Keratinocyte (primary cell): ENCODE measurements around the gene REELD1. TPM values are rescaled to one million over a fixed set of nuclear protein-coding genes. Genes with fewer than 3 reads are reported as not detected.

Source experiments
- DNase-seq: peaks from one replicate; pipeline ENCODE4 v3.0.0-alpha.2; 2011; ENCODE audit warnings: low read depth, missing footprints, low spot score
- FAIRE-seq: peaks from 2 replicates; lab custom pipeline; 2011; peaks lifted over from hg19 to GRCh38; lab: Jason Lieb, UNC
- H2AFZ ChIP-seq: 2 replicates; pipeline ENCODE4 v1.6.0; 2012; ENCODE audit warnings: low read length, control low read depth, inconsistent platforms; ENCODE audit not compliant: control insufficient read depth
- H3K27ac ChIP-seq: 2 replicates; pipeline ENCODE4 v1.5.1; 2011; ENCODE audit warnings: low read length; ENCODE audit not compliant: control insufficient read depth, insufficient read depth
- H3K27me3 ChIP-seq: 3 replicates; pipeline ENCODE4 v1.6.0; 2011; ENCODE audit warnings: low read length; ENCODE audit not compliant: control insufficient read depth, insufficient read depth; ENCODE audit errors: extremely low read depth
- H3K36me3 ChIP-seq, 2 experiments: 2 replicates in 1 of 2; 3 replicates in 1 of 2; pipeline ENCODE4 v1.5.1; 2011; ENCODE audit warnings: low read length in 2 of 2, mild to moderate bottlenecking in 1 of 2; ENCODE audit not compliant: control insufficient read depth in 2 of 2, insufficient read depth in 2 of 2; ENCODE audit errors: extremely low read depth in 1 of 2
- H3K4me1 ChIP-seq: 3 replicates; pipeline ENCODE4 v1.5.1; 2011; ENCODE audit warnings: low read length; ENCODE audit not compliant: control insufficient read depth, insufficient read depth; ENCODE audit errors: extremely low read depth
- H3K4me2 ChIP-seq: 3 replicates; pipeline ENCODE4 v1.6.0; 2011; ENCODE audit warnings: low read depth, low read length; ENCODE audit not compliant: control insufficient read depth, insufficient read depth; ENCODE audit errors: extremely low read depth
- H3K4me3 ChIP-seq, 3 experiments: fragments of 200-600 bp in 1 of 3; sonication (generic) in 1 of 3; 2 replicates in 2 of 3; 3 replicates in 1 of 3; pipeline ENCODE4 v1.5.1; 2011 to 2016; ENCODE audit warnings: low read length in 3 of 3, mild to moderate bottlenecking in 3 of 3, control low read depth in 2 of 3, inconsistent platforms in 1 of 3, low read depth in 1 of 3, mixed read lengths in 1 of 3, mixed run types in 1 of 3, moderate library complexity in 1 of 3; ENCODE audit not compliant: control insufficient read depth in 2 of 3, insufficient read depth in 2 of 3; ENCODE audit errors: extremely low read depth in 1 of 3
- H3K79me2 ChIP-seq: 2 replicates; pipeline ENCODE4 v1.6.0; 2012; ENCODE audit warnings: low read length; ENCODE audit not compliant: control insufficient read depth, insufficient read depth
- H3K9ac ChIP-seq: 3 replicates; pipeline ENCODE4 v1.6.0; 2011; ENCODE audit warnings: low read length; ENCODE audit not compliant: control insufficient read depth, insufficient read depth; ENCODE audit errors: extremely low read depth
- H3K9me1 ChIP-seq: 3 replicates; pipeline ENCODE4 v1.6.0; 2011; ENCODE audit warnings: low read length; ENCODE audit not compliant: control insufficient read depth, insufficient read depth; ENCODE audit errors: extremely low read depth
- H3K9me3 ChIP-seq: 2 replicates; pipeline ENCODE4 v1.5.1; 2012; ENCODE audit warnings: low read depth, low read length; ENCODE audit not compliant: control insufficient read depth
- H4K20me1 ChIP-seq: 3 replicates; pipeline ENCODE4 v1.6.0; 2011; ENCODE audit warnings: low read length; ENCODE audit not compliant: control insufficient read depth, insufficient read depth; ENCODE audit errors: extremely low read depth
- CTCF ChIP-seq, 3 experiments: IDR thresholded peaks in 1 of 3; conservative IDR thresholded peaks in 1 of 3; optimal IDR thresholded peaks in 1 of 3; 2 replicates in 2 of 3; 3 replicates in 1 of 3; pipeline versions ENCODE3 to v1.5.1; 2011; ENCODE audit warnings: low read length in 3 of 3, mild to moderate bottlenecking in 3 of 3, moderate library complexity in 2 of 3, control low read depth in 1 of 3, inconsistent platforms in 1 of 3; ENCODE audit not compliant: insufficient read depth in 2 of 3; ENCODE audit errors: extremely low read depth in 1 of 3
- EZH2 ChIP-seq: IDR thresholded peaks from one replicate; pipeline ENCODE4 v1.6.1; 2012; ENCODE audit warnings: inconsistent platforms, mild to moderate bottlenecking, low read length, moderate library complexity
- dilution Hi-C: fragments of 300-500 bp; cut with MboI; formaldehyde crosslinking; loops from one replicate; pipeline ENCODE4 v1.7.0; 2020; ENCODE audit warnings: low sequenced_read_pairs; ENCODE audit not compliant: extremely low pct_ligation_motif_present
- polyA plus RNA-seq, 5 experiments: library from polyadenylated mRNA; depleted of rRNA in 3 of 5; stranded (reverse) in 3 of 5; stranded (forward) in 1 of 5; unstranded in 1 of 5; fragments of >200 nt; gene quantifications; 1 replicate in 1 of 5; 2 replicates in 3 of 5; 3 replicates in 1 of 5; pipeline versions ENCODE4 v1.2.1 to v1.2.3, GENCODE V29; 2011 to 2012; ENCODE audit warnings: missing spikeins in 2 of 5, low read depth in 1 of 5, low replicate concordance in 1 of 5

Gene REELD1
- polyA plus RNA-seq, 1 donor (not counting 4 experiments of a cell fraction or from before 2014, with no cell fraction given), result not detected

- Histone ChIP-seq H3K4me3 (no peak overlapping the region), H3K27me3 (no peaks in the 10 kb centered on the region), H4K20me1 (no peaks in the 10 kb centered on the region), H3K36me3 (peaks cover 6 to 23% of the 10 kb centered on the region in 2 experiments), H3K9me3 (no peaks in the 10 kb centered on the region), H3K27ac (no peak overlapping the region), H2AFZ (no peak overlapping the region), H3K4me2 (no peak overlapping the region), H3K9ac (no peak overlapping the region), H3K9me1 (no peaks in the 10 kb centered on the region), H3K4me1 (no peaks in the 10 kb centered on the region), H3K79me2 (no peaks in the 10 kb centered on the region)
- dilution Hi-C loops, result no loop called here
- no peak for TF ChIP-seq CTCF (optimal IDR thresholded peaks at IDR 0.05 in 1 of 3, IDR thresholded peaks at IDR 0.05 in 1 of 3, conservative IDR thresholded peaks at IDR 0.05 in 1 of 3; ENCODE audit: extremely low read depth in 1 of 3, insufficient read depth in 2 of 3, low read length in 3 of 3)
- no peak for TF ChIP-seq EZH2
- FAIRE-seq (no peak), DNase-seq (no peak)
Measured at GRCh38 chr4:146190456-146190855, 23.9 kb upstream of the REELD1 start.

GRCh38 chr4:146191766-146192458, 22.4 kb upstream of the REELD1 start:
- no peaks in the 10 kb centered on the region for H3K27me3 ChIP-seq
- H2AFZ ChIP-seq, result no peak overlapping the region
- H3K4me2 ChIP-seq, result no peak overlapping the region
- H3K4me1 ChIP-seq, result no peaks in the 10 kb centered on the region
- dilution Hi-C loops, result no loop called here
- DNase-seq, result no peak
- no peak overlapping the region for H3K9ac ChIP-seq
- no peaks in the 10 kb centered on the region for H3K79me2 ChIP-seq
- TF ChIP-seq EZH2 (no peak), CTCF (optimal IDR thresholded peaks at IDR 0.05 in 1 of 3, IDR thresholded peaks at IDR 0.05 in 1 of 3, conservative IDR thresholded peaks at IDR 0.05 in 1 of 3; ENCODE audit: extremely low read depth in 1 of 3, insufficient read depth in 2 of 3, low read length in 3 of 3) (no peak)
- FAIRE-seq, result no peak
- H3K9me3 ChIP-seq, result no peaks in the 10 kb centered on the region
- H3K9me1 ChIP-seq, result no peaks in the 10 kb centered on the region
- peaks cover 6 to 23% of the 10 kb centered on the region in 2 experiments for H3K36me3 ChIP-seq
- H4K20me1 ChIP-seq, result no peaks in the 10 kb centered on the region
- no peak overlapping the region for H3K27ac ChIP-seq
- H3K4me3 ChIP-seq, result no peak overlapping the region
